H1 (cell line): Measurements from ENCODE around the gene SLC6A2.

Experiments
- CBX8 ChIP-seq: fragments of 300-800, 300-1000 bp; sonication (generic); IDR thresholded peaks from 2 replicates; pipeline ENCODE4 v1.7.1; 2016; ENCODE audit warnings: low read depth, low read length, borderline replicate concordance
- CEBPB ChIP-seq: IDR thresholded peaks from 2 replicates; pipeline ENCODE4 v1.6.1; 2012; ENCODE audit warnings: low read depth, low read length
- CTCF ChIP-seq, 3 experiments: IDR thresholded peaks; 1 replicate in 2 of 3; 2 replicates in 1 of 3; pipeline versions ENCODE4 v1.5.1 to v1.6.1; 2011; ENCODE audit warnings: low read length in 3 of 3, mild to moderate bottlenecking in 3 of 3, inconsistent platforms in 2 of 3, low read depth in 1 of 3, moderate library complexity in 1 of 3; ENCODE audit not compliant: insufficient read depth in 1 of 3; ENCODE audit errors: control extremely low read depth in 1 of 3
- EZH2 ChIP-seq: fragments of 200-600 bp; sonication (generic); IDR thresholded peaks from 2 replicates; pipeline ENCODE4 v1.7.1; 2012; ENCODE audit warnings: low read depth, mild to moderate bottlenecking, moderate library complexity, low read length, inconsistent platforms; ENCODE audit not compliant: severe bottlenecking
- MAX ChIP-seq: IDR thresholded peaks from 2 replicates; pipeline ENCODE4 v1.6.1; 2012; ENCODE audit warnings: inconsistent platforms
- POLR2AphosphoS5 ChIP-seq: IDR thresholded peaks from 2 replicates; pipeline ENCODE4 v1.6.1; 2011; ENCODE audit warnings: low read depth, low read length
- SP4 ChIP-seq: IDR thresholded peaks from 2 replicates; pipeline ENCODE4 v1.6.1; 2012; ENCODE audit warnings: low read length, inconsistent platforms
- SRF ChIP-seq: IDR thresholded peaks from 2 replicates; pipeline ENCODE4 v1.6.1; 2011; ENCODE audit warnings: mild to moderate bottlenecking, low read depth, low read length, moderate library complexity

GRCh38 chr16:55634193-55634592 is 21.6 kb upstream of the SLC6A2 start:
- no peak for TF ChIP-seq EZH2
- TF ChIP-seq MAX: no peak
- TF ChIP-seq SP4: no peak
- no peak for TF ChIP-seq POLR2AphosphoS5
- no peak for TF ChIP-seq SRF
- TF ChIP-seq CEBPB: no peak
- no peak for TF ChIP-seq CBX8
- TF ChIP-seq CTCF (IDR thresholded peaks at IDR 0.05; ENCODE audit: control extremely low read depth in 1 of 3, insufficient read depth in 1 of 3, low read depth in 1 of 3, low read length in 3 of 3): no peak
